GM18861 (cell line): ENCODE results near the gene ARPC5L.
"Not testable (repeated sequence)": the region's sequence is repeated elsewhere in the genome, so short reads cannot be mapped to it uniquely, and the experiment has no call there.

Experiments used
- ATAC-seq: cut with Tn5 transposase; IDR thresholded peaks from one replicate; pipeline ENCODE4 v1.9.1; 2021; ENCODE audit not compliant: unreplicated experiment

Gene ARPC5L

DNA sequence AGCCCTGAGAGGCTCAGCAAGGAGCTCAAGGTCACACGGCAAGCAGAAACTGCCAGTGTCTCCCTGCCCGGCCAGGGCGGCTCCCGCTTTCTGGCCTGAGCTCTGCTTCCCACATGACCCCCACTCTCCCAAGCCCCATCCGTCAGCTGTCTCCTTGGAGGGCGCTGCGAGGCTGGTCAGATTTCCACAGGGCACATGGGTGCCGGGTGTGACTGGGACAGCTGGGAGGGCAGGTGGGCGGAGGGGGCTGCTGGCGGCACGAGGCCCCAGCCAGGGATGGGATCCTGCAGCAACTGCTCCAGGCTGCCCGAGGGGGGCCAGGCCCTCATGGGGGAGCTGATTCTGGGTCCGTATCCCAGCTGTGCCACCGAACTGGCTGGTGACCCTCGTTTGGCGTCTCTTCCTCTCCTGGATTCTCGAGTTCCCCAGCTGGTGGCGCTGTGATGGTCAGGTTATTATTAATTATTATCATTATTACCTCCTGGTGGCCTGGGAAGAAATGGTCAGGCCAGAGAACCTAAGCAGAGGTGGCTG, 21.6 kb upstream of the ARPC5L start:
- ATAC-seq, result no peak

DNA sequence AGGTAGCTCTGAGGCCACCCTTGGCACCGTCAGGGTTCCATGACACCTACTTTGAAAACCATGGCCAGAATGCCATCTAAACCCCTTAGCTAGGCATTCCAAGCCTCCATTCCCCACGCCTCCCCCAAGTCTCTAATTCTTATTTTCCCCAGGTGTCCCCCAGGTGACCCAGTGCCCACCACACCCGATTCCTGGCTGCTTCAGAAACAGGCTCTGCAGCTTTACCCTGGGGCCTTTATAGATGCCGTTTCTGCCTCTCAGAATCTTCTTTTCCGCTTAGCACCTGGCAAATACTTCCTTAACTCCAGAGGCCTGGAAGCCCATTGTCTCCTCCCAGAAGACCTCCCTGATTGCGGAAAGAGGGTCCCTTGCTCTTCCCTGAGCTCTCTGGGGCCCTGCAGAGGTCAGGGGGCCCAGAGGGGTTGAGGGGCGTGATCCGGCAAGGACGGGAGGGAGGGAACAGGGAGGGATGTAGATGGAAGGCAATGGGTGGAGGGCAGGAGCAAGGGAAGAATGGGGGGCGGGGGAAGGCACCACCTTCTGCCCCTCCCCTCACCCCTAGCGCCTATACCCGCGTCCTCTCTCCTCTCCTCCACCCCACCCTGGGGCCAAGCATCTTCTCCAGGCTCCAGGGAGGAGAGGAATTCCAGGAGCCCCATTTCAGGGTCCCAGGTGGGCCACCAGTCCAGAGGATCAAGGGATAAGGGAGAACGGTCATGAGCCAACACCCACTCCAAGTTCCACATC, 20.7 kb upstream of the ARPC5L start:
- no peak for ATAC-seq

DNA sequence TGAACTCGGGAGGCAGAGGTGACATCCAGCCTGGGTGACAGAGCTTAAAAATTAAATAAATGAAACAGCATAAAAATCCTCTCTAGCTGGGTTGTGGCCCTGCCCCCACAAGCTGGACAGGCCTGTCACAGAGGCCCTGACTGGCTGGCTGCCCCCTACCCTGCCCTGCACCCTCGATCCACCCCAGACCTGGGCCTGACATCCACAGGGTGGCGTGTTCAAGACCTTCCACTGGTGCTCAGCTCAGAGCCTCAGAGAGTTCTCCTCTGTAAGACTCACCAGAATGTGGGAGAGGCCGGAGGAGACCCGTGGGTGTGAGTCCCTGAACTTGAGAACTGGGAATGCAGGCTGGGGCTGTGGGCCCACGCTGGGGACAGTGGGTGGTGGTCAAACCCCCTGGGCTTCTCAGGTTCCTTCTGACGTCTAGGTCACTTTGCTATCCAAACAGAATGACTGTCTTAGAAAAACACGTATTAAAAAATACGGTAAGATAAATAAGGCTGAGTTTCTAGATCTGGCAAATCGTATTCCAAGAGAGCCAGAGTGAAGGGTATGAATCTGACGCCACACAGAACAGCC, 18.4 kb upstream of the ARPC5L start:
- ATAC-seq, result no peak

DNA sequence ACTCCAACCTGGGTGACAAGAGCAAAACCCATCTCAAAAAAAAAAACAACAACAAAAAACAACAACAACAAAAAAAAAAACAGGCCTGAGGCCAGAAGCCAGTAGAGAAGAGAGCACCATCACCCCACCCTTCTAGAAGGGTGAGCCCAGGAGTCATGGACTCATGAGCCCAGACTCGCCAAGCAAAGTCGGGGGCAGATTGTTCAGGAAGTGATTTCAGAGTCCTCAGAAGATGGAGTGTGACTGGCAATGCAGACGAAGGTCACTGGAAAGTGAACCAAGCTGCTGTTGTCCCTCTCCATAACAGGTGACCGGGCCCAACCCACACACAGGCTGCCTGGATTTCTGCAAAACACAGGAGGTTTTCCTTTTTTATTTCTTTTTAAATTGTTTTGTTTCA, 17.6 kb upstream of the ARPC5L start:
- no peak for ATAC-seq

DNA sequence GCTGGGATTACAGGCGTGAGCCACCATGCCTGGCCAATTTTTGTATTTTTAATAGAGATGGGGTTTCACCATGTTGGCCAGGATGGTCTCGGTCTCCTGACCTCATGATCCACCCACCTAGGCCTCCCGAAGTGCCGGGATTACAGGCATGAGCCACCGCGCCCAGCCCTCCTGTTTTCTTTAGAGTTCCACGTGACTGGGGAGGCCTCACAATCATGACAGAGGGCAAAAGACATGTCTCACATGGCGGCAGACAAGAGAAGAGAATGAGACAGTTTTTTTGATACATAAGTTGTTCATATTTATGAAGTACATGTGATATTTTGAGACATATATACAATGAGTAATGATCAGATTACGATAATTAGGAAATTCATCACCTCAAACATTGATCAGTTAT, 15.5 kb upstream of the ARPC5L start:
- ATAC-seq, result not testable (repeated sequence)

DNA sequence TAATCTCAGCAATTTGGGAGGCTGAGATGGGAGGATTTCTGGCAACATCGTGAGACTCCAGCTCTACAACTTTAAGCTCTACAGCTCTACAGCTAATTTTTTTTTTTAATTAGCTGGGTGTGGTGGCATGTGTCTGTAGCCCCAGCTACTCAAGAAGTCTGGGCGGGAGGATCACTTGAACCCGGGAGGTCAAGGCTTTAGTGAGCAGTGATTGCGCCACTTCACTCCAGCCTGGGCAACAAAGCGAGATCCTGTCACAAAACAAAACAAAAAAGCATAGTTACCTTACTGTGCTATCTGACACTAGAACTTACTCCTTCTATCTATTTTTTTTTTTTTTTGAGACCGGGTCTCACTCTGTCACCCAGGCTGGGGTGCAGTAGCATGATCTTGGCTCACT, 15.0 kb upstream of the ARPC5L start:
- no peak for ATAC-seq

DNA sequence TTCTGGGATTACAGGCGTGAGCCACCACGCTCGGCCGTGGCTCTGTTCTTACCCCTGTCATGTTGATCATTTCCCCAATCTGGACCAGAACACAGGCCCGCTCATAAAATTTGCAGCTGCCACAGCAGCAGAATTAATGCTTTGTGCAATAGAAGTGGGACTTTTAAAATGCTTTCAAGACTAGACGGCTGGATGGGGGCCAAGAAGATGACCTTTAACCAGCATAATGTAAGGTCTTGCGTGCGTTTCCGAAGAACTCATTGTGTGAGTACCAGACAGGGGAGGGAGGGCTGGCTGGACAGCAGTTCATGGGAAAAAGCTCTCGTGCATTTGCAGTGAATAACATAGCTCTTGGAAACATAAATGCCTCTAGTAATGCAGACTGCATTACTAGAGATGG, 12.1 kb upstream of the ARPC5L start:
- ATAC-seq, result no peak

DNA sequence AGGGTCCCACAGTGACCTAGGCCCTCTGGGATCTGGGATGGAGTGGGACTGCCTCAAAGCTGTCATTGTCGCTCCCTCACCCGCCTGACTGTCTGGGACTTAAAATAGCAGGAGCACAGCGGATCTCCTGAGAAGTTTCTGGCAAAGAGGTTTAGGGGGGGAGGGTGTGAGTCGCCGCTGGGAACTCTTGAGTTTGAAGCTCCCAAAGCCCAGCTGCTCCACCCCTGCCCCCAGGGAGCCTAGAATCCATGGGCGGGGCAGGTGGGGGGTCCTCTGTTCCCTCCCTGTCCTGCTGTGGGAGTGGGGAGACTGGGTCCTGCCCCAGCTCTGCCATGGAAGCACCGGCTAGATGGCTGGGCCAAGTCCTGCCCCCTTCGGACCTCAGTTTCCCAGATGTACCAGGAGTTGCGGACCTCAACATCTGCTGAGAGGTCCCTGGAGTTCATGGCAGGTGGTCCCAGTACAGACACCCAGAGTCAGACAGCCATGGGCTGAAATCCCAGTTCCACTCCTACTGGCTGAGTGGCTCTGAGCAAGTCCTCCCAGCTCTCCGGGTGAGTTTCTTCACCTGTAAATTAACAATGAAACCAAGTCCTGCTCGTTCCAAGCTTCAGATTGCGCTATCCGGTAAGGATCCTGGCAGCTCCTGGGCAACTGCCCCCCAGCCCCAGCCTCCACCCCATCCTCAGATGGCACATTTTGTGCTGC, 9.7 kb upstream of the ARPC5L start:
- no peak for ATAC-seq

DNA sequence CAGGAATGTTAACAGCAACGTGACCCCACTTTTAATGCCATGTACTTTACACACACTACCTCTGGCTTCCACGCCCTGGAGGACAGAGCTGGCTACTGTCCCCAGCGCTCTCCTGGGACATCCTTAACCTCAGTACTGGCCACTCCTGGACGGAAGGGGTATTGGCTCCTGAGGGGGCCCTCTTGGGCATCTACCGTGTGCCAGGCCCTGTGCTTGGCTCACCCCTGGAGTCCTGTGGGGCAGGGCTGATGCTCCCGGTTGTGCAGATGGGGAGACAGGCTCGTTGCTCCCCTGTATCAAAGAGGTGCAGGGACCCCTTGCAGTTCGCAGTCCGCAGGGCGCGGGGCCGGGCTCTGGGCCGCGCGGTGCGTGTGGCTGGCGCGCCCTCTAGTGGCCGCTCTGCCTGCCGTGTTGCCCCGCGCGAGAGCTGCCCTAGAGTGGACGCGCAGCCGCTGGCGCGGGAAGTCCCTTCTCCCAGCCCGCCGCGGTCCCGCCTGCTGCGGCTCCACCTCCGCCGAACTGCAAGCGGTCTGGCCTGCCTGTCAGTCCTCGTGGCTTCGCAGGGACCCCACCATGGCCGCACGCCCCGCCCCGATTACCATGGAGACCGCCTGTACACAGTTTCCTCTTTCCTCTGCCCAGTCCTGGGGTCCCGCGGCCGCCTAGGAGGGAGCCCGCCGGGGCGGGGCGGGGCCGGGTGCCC, 8.9 kb upstream of the ARPC5L start, which contains the start of gene WDR38:
Gene WDR38 (plus strand): TSS at position 632 of the 703 bp plus-strand sequence. CDS start 72 bp downstream, outside the sequence.
- no peak for ATAC-seq

DNA sequence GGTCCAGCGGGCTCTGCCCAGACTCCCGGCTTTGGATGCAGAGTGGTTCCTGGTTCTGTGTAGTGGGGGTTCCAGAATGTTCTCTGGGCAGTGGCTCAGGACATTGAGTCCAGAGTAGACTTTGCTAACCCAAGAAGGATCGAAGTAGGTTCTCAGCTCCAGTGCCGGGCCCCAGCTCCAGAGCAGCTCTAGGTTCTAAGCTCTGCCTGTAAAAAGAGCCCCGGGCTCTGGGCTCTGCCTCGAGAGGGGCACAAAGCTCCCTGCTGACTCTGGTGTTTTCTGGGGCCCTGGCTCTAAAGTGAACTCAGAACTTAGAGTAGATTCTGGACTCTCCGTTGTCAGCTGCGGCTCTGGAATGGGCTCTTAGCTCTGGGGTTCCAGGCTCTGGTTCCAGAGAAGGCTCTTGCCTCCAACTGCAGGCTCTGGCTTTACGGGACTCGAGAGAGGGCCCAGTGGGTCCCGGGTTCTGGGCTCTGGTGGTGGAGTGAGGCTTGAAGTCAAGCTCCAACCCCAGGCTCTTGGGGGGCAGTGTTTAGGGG, 8.3 kb upstream of the ARPC5L start:
- no peak for ATAC-seq

DNA sequence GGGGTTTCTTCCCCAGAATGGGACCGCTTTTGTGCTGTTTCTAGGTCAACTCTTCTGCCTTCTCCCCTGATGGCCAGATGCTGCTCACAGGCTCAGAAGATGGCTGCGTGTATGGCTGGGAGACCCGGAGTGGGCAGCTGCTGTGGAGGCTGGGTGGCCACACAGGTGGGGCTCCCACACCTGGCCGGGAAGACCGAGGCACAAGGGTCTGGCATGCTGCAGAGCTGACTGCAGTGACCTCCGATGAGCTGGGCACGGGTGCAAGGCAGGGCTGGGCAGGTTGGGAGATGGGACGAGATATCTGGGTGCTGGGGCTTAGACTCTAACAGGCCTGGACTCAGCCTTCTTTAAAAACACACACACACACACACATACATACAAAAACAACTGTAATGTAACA, 7.8 kb upstream of the ARPC5L start:
- no peak for ATAC-seq

DNA sequence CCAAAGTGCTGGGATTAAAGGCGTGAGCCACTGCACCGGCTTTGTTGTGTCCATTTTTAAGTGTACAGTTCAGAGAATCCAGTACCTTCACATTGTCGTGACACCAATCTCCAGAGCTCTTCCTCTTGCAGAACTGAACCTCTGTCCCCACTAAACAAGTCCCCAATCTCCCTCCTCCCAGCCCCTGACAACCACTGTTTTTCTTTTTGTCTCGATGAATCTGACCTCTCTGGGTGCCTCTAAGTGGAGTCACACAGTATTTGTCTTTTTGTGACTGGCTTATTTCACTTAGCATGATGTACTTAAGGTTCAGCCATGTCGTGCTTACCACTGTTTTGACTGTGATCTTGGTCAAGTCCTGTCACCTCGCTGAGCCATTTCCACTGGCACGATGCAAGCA, 7.1 kb upstream of the ARPC5L start:
- ATAC-seq, result no peak

DNA sequence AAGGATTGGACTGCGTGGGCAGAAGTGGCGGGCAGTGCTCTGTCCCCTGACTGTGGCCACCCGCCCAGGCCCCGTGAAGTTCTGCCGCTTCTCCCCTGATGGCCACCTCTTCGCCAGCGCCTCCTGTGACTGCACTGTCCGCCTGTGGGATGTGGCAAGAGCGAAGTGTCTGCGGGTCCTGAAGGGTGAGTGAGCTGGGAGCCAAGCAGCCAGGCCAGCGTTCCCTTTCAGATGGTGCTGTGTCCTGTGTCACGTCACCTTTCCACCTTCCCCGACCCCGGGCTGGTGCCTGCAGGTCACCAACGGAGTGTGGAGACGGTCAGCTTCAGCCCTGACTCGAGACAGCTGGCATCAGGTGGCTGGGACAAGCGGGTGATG, 6.4 kb upstream of the ARPC5L start:
- no peak for ATAC-seq

DNA sequence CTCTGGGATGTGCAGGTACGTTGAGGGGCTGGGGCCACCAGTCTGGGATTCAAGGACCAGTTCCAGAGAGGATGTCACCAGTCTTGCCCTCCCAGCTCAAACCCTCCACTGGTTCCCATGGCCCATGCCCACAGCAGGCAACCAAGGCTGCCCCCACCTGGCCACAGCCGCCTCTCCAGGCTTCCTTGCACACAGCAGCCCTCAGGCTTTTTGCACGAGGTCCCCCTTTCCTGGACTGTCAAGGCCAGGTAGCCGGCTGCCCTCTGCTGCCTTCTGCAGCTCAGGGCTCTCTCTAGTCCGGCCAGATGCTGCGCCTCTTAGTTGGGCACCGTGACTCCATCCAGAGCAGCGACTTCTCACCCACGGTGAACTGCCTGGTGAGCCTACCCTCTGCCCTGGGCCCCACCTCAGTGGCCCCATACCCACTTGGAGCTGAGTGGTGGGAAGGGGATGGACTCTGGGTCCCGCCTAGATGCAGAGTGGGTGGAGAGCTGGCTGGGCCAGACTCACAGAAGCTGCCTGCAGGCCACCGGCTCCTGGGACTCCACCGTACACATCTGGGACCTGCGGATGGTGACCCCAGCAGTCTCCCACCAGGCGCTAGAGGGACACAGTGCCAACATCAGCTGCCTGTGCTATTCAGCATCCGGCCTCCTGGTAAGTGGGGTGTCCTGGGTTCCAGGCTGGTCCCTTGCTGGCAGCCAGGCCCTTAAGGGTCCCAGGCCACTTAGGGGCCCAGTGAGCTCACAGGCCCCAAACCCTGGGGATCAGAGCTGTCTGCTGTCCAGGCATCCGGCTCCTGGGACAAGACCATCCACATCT, 5.8 kb upstream of the ARPC5L start:
- ATAC-seq, result no peak

DNA sequence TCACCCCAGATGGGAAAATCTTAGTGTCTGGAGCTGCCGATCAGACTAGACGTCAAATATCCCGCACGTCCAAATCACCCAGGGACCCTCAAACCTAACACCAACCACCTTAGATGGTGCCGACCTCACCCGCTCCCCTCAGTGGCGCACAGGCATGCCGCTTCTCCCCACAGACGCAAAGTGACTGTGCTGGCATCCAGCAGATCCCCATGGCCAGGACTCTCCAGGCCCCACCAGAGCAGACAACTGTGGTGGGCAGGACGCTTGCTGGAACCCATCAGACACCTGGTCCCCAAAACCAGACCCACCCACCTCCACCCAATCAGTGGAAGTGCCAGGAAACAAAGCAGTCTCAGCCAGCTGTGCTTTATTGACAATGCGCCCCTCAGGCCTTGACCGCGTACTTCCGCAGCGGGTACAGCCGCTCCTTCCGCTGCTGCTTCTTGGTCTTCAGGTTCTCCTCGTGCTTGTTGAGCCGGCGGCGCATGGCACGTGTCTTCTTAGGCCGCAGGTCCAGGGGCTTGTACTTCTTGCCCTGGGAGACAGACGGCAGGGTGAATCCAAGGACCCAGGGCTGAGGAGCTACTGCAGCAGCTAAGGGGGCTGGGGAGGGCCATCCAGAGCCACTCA, 4.3 kb upstream of the ARPC5L start:
- ATAC-seq, result no peak

DNA sequence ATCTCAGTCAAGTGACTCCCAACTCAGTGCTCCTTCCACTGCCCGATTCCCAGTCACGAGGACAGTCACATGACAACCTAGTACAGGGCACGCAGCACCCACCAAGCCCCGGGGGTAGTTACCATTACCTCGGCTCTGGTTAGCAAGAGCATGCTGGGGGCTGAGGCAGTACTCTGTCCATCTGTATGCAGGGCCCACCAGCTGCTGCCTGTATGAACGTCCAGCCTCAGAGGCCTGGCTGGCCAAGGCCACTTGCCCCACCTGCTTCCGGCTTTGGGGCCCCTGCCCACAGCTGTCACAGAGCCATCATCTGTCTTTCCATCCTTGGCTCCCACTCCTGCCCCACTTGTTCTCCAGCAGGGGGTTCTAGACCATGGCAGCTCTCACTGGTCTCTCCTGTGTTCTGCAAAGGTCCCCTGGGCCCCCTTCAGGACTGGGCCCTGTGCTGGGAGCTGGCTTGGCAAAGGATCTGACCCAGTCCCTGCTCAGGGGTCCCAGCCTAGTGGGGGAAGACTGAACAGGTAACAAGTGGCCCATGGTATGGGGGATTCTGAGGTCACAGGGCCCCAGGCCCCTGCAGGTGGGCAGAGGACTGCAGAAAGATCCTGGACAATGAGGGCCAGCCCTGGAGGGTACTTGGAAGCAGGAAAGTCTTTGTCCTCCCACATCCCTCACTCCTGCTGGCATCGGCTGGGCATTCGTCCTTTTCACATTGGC, 3.4 kb upstream of the ARPC5L start:
- ATAC-seq, result no peak

DNA sequence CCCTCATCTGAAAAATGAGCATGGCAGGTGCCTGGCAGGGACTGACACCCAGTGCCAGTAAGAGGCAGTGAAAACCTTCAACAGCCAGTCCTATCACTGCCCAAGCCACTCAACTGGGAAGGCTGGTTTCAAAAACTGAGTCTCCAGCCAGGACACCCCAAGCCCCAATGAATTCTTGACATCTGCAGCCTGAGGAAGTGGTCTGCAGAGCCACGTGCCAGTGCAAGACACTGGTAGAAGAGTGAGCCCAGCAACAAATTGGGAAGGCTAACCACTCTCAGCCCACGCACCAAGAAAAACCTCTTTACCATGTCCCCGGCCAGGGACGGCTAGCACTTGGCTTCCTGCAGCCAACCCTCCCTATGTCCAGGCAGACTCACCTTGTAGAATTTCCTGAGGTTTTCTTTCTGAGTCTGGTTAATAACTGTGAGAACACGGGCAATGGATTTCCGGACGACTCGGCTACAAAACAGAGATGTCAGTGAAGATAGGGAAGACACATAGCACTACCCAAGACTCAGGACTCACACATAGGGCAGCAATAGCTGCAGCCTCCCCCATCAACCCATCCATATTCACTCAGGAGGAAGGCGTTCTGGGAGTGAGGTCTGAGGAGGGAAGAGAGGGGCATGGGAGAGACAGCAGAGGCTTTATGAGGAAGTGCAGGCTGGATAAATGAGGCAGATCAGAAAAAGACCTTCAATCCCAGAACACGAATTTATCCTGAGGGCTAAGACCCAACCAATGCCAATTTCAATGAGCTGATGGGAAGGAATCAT, 1.9 kb upstream of the ARPC5L start:
- ATAC-seq, result no peak

DNA sequence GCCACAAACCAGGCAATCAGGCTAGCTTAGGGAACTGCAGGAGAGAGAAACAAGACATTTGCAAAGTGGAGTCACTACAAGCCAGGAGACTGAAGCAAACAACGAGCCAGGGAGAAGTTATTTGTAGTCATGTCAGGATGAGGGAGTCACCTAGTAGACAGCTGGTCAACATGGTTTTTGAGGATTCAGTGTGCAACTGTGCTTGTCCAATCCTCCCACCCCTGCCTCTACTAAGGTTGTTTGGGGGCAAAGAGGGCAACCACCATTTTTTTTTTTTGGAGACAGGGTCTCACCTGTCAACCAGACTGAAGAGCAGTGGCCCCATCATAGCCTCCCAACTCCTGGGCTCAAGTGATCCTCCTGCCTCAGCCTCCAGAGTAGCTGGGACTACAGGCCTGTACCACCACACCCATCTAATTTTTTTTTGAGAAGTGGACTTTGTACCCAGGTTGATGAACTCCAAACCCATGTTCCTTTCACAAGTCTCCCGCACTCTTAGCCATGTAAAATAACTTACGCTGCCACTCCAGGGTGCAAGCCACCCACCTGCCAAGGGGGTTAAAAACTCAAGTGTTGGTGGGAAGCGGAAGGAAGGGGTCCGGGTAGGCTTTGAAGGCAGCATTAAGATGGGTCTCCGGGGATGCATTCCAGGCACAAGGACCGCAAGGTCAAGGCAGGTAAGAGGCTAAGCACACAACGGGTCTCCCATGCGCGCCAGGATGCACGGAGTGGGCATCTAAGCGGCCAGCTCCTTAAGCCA, 1.2 kb upstream of the ARPC5L start:
- no peak for ATAC-seq
